Cardiac septum (tissue), 1 donor: ENCODE data around the gene CLEC16A. TPM values are rescaled to one million over a fixed set of nuclear protein-coding genes. Genes with fewer than 3 reads are reported as not detected.

Experiments
- DNase-seq: peaks from one replicate; pipeline ENCODE4 v3.0.0-alpha.2; 2020; ENCODE audit warnings: low spot score
- intact Hi-C: fragments of 100-400 bp; cut with DNase I; formaldehyde crosslinking; loops from one replicate; pipeline ENCODE4 v1.14.0; 2022
- total RNA-seq: library from RNA; stranded (reverse); fragmentation: NEBNext Ultra II Directional; extraction: Animal tissue kit (Norgen Biotek cat#: 25700); gene quantifications from one replicate; pipeline ENCODE4 v1.2.1, GENCODE V29; 2021
- donor health status: DM: no; HTN: no; CAD: no.

CLEC16A gene
- total RNA-seq, 1 donor from 2014 or later = 28.4 TPM

- intact Hi-C loops = loop anchor here (10.0 kb wide), 1 partner anchor 118 kb away; the partner anchor contains the start of gene SOCS1
- peak; percentile 88 for DNase-seq
These were observed 192.2 kb downstream of the CLEC16A start for GRCh38 chr16:11136600-11136999.

GRCh38 chr16:11138022-11138768, 193.8 kb downstream of the CLEC16A start:
- intact Hi-C loops = loop anchor here (2.0 to 10.0 kb wide), 2 partner anchors 23 to 117 kb away; partner anchors contain the start of gene SOCS1
- DNase-seq = no peak

GRCh38 chr16:11138769-11139325, 194.5 kb downstream of the CLEC16A start:
- intact Hi-C loops = loop anchor here (2.0 to 10.0 kb wide), 2 partner anchors 22 to 116 kb away; partner anchors contain the start of gene SOCS1
- no peak for DNase-seq

GRCh38 chr16:11139326-11140097, 195.1 kb downstream of the CLEC16A start:
- intact Hi-C loops = loop anchor here (2.0 to 10.0 kb wide), 2 partner anchors 21 to 115 kb away; partner anchors contain the start of gene SOCS1
- DNase-seq = no peak

- intact Hi-C loops = no loop called here
- no peak for DNase-seq
These were observed 195.7 kb downstream of the CLEC16A start for GRCh38 chr16:11140098-11140375.

GRCh38 chr16:11140466-11140865, 196.1 kb downstream of the CLEC16A start:
- intact Hi-C loops = no loop called here
- no peak for DNase-seq

GRCh38 chr16:11140867-11141266, 196.5 kb downstream of the CLEC16A start:
- no peak for DNase-seq
- intact Hi-C loops = no loop called here

GRCh38 chr16:11141409-11142260, 197.3 kb downstream of the CLEC16A start:
- no peak for DNase-seq
- intact Hi-C loops = no loop called here

GRCh38 chr16:11142261-11142630, 197.9 kb downstream of the CLEC16A start:
- DNase-seq = no peak
- intact Hi-C loops = no loop called here

GRCh38 chr16:11142951-11143350, 198.6 kb downstream of the CLEC16A start:
- no peak for DNase-seq
- intact Hi-C loops = no loop called here

GRCh38 chr16:11143372-11144035, 199.1 kb downstream of the CLEC16A start:
- DNase-seq = no peak
- intact Hi-C loops = no loop called here

- no peak for DNase-seq
- intact Hi-C loops = no loop called here
These were observed 199.8 kb downstream of the CLEC16A start for GRCh38 chr16:11144122-11144521.

- DNase-seq = no peak
- intact Hi-C loops = no loop called here
These were observed 200.9 kb downstream of the CLEC16A start for GRCh38 chr16:11145173-11145818.

GRCh38 chr16:11145819-11146211, 201.5 kb downstream of the CLEC16A start:
- intact Hi-C loops = no loop called here
- DNase-seq = no peak

- intact Hi-C loops = no loop called here
- DNase-seq = no peak
These were observed 202.8 kb downstream of the CLEC16A start for GRCh38 chr16:11147033-11147753.

- intact Hi-C loops = no loop called here
- no peak for DNase-seq
These were observed 203.5 kb downstream of the CLEC16A start for GRCh38 chr16:11147754-11148444.

- DNase-seq = no peak
These were observed 204.8 kb downstream of the CLEC16A start for GRCh38 chr16:11149011-11149616.

More at GRCh38 chr16:11149011-11149616, 204.8 kb downstream of the CLEC16A start:
- intact Hi-C loops = no loop called here
